Measurements from ENCODE around the gene GALNT15. TPM values are rescaled to one million over a fixed set of nuclear protein-coding genes. Genes with fewer than 3 reads are reported as not detected.

The GALNT15 gene
- total and polyA plus RNA-seq, 2 donors from 2014 or later = 5.5 to 39.9 TPM

GRCh38 chr3:16146015-16146730 is 28.3 kb upstream of the GALNT15 start:
- Histone ChIP-seq H3K27ac (ENCODE audit: low read depth in 2 of 2, low read length in 2 of 2) (no peak overlapping the region), H3K36me3 (ENCODE audit: control insufficient read depth in 2 of 3, insufficient read depth in 3 of 3, low read length in 3 of 3) (no peaks in the 10 kb centered on the region), H3K27me3 (ENCODE audit: control insufficient read depth, insufficient read depth, low read length) (no peaks in the 10 kb centered on the region), H3K9ac (ENCODE audit: low read length in 3 of 3) (no peak overlapping the region), H3K4me1 (ENCODE audit: control insufficient read depth in 2 of 3, insufficient read depth in 2 of 3, low read depth in 1 of 3, low read length in 3 of 3) (no peaks in the 10 kb centered on the region), H3K9me3 (ENCODE audit: control insufficient read depth in 2 of 3, insufficient read depth in 1 of 3, low read length in 3 of 3) (peaks cover 0 to 2% (median 0%) of the 10 kb centered on the region in 3 donors), H3K4me3 (ENCODE audit: low read length in 3 of 3) (no peak overlapping the region)
- intact Hi-C loops (cut with DNase I) = no loop called here
- no peak for DNase-seq
- no peak for TF ChIP-seq CTCF (IDR thresholded peaks at IDR 0.05; ENCODE audit: borderline replicate concordance, extremely low read depth, insufficient read depth)
- FAIRE-seq = no peak

- no peaks in the 10 kb centered on the region for H3K9me3 ChIP-seq (ENCODE audit: control insufficient read depth in 2 of 3, insufficient read depth in 1 of 3, low read length in 3 of 3)
- H3K4me3 ChIP-seq (ENCODE audit: low read length in 3 of 3) = no peak overlapping the region
- no peaks in the 10 kb centered on the region for H3K27me3 ChIP-seq (ENCODE audit: control insufficient read depth, insufficient read depth, low read length)
- H3K36me3 ChIP-seq (ENCODE audit: control insufficient read depth in 2 of 3, insufficient read depth in 3 of 3, low read length in 3 of 3) = no peaks in the 10 kb centered on the region
- FAIRE-seq (no peak), DNase-seq (no peak)
- TF ChIP-seq CTCF (IDR thresholded peaks at IDR 0.05; ENCODE audit: borderline replicate concordance, extremely low read depth, insufficient read depth) = no peak
- no peak overlapping the region for H3K9ac ChIP-seq (ENCODE audit: low read length in 3 of 3)
- no peak overlapping the region for H3K27ac ChIP-seq (ENCODE audit: low read depth in 2 of 2, low read length in 2 of 2)
- intact Hi-C loops (cut with DNase I) = no loop called here
- no peaks in the 10 kb centered on the region for H3K4me1 ChIP-seq (ENCODE audit: control insufficient read depth in 2 of 3, insufficient read depth in 2 of 3, low read depth in 1 of 3, low read length in 3 of 3)
Observed at GRCh38 chr3:16147220-16147994, 27.1 kb upstream of the GALNT15 start.

- peak overlapping the region; percentile 18 to 42 for H3K27ac ChIP-seq (ENCODE audit: low read depth in 2 of 2, low read length in 2 of 2)
Observed at GRCh38 chr3:16148213-16148612, 26.3 kb upstream of the GALNT15 start.

More at GRCh38 chr3:16148213-16148612, 26.3 kb upstream of the GALNT15 start:
- no peaks in the 10 kb centered on the region for H3K36me3 ChIP-seq (ENCODE audit: control insufficient read depth in 2 of 3, insufficient read depth in 3 of 3, low read length in 3 of 3)
- no peaks in the 10 kb centered on the region for H3K4me1 ChIP-seq (ENCODE audit: control insufficient read depth in 2 of 3, insufficient read depth in 2 of 3, low read depth in 1 of 3, low read length in 3 of 3)
- no peaks in the 10 kb centered on the region for H3K27me3 ChIP-seq (ENCODE audit: control insufficient read depth, insufficient read depth, low read length)
- H3K9ac ChIP-seq (ENCODE audit: low read length in 3 of 3) = no peak overlapping the region
- FAIRE-seq (no peak), DNase-seq (no peak)
- TF ChIP-seq CTCF (IDR thresholded peaks at IDR 0.05; ENCODE audit: borderline replicate concordance, extremely low read depth, insufficient read depth) = no peak
- intact Hi-C loops (cut with DNase I) = no loop called here
- H3K4me3 ChIP-seq (ENCODE audit: low read length in 3 of 3) = no peak overlapping the region
- peaks cover 0 to 7% (median 0%) of the 10 kb centered on the region in 3 donors for H3K9me3 ChIP-seq (ENCODE audit: control insufficient read depth in 2 of 3, insufficient read depth in 1 of 3, low read length in 3 of 3)
